GM19438 (cell line): ENCODE measurements around the gene HSFY1.
"Not testable (repeated sequence)": the region's sequence is repeated elsewhere in the genome, so short reads cannot be mapped to it uniquely, and the experiment has no call there.

ENCODE experiments used
- ATAC-seq: cut with Tn5 transposase; IDR thresholded peaks from one replicate; pipeline ENCODE4 v1.9.1; 2021; ENCODE audit warnings: low read depth; ENCODE audit not compliant: unreplicated experiment

HSFY1 gene, protein sequence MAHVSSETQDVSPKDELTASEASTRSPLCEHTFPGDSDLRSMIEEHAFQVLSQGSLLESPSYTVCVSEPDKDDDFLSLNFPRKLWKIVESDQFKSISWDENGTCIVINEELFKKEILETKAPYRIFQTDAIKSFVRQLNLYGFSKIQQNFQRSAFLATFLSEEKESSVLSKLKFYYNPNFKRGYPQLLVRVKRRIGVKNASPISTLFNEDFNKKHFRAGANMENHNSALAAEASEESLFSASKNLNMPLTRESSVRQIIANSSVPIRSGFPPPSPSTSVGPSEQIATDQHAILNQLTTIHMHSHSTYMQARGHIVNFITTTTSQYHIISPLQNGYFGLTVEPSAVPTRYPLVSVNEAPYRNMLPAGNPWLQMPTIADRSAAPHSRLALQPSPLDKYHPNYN

DNA sequence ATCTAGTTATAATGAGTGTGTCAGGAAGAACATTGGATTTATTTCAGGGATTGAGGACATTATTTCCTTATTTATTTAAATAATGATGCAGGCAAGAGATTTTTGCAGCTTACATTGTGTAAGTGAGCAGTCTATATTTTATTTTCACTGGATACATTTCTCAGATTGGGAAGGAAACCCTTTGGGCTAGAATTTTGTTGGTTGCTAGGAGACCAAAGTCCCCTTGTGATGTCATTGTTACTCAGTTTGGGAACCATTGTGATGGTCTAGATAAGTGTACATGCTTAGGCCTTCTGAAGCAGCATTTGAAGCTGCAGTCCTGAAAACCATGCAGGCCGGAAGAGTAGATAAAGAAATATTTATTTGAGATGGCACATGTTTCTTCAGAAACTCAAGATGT lies at the start of gene HSFY1:
TSS of gene HSFY1 (plus strand) at position 301 of the 400 bp plus-strand sequence. CDS start at position 369, 68 bp downstream.
- ATAC-seq = not testable (repeated sequence)

GRCh38 chrY:18504266-18504665 lies 42.3 kb upstream of the HSFY1 start:
- ATAC-seq = not testable (repeated sequence)

DNA sequence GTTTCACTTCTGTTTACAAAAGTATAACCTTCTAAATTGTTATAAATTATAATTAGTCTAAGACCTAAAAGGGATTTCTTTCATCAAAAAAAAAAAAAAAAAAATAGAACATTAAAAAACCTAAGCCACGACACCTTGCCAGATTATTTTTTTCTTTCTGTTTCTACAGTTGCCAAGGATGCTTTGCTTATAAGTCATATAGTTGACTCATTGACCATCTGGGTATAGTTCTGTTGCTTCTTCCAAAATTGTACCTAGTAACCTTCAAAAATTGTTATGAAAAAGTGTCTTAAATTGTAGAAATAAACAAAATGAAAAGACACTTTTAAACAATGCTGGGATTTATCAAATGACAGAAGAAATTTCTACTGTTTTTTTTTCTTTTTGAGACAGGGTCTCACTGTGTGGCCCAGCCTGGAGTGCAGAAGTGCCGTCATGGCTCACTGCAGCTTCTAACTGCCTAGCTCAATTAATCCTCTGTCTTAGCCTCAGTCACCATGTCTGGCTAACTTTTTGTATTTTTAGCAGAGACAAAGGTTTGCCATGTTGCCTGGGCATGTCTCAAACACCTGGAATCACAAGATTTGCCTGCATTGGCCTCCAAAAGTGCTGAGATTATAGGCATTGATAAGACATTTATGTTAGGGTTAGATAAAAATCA lies 15.4 kb upstream of the HSFY1 start:
- not testable (repeated sequence) for ATAC-seq

GRCh38 chrY:18538952-18539351 lies 7.6 kb upstream of the HSFY1 start:
- ATAC-seq = not testable (repeated sequence)

DNA sequence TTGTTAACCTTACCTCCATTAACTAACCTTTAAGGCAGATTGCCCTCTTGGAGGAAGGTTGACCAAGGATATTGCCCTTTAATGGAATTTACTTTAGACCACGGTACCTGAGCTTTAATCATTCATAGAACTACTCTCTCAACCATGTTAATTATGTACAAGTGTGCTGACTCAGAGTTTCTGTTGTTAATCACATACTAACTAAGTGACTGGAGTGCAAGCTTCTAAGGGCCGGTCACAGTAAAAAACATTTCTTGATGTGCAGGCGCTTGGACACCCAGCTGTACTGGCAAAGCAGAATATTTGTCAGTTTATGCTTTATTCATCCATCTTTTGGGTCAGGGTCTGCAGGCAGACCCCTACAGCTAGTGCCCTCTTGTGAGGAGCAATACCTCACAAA lies 6.6 kb downstream of the HSFY1 start:
- ATAC-seq = not testable (repeated sequence)

- ATAC-seq = not testable (repeated sequence)
Observed at GRCh38 chrY:18565915-18566314, 19.4 kb downstream of the HSFY1 start.
